GM21619 (cell line): Measurements from ENCODE around the gene CALR.
"Not testable (repeated sequence)": the region's sequence is repeated elsewhere in the genome, so short reads cannot be mapped to it uniquely, and the experiment has no call there.

Experiments
- ATAC-seq: cut with Tn5 transposase; IDR thresholded peaks from one replicate; pipeline ENCODE4 v1.9.1; 2021; ENCODE audit not compliant: unreplicated experiment

Gene CALR

GRCh38 chr19:12952488-12953137 lies 14.2 kb downstream of the CALR start:
- ATAC-seq = no peak

GRCh38 chr19:12953138-12953798 lies 14.9 kb downstream of the CALR start:
- no peak for ATAC-seq

- ATAC-seq = no peak
Measured at GRCh38 chr19:12953799-12954611, 15.6 kb downstream of the CALR start.

GRCh38 chr19:12954612-12954962 lies 16.2 kb downstream of the CALR start:
- no peak for ATAC-seq

GRCh38 chr19:12955575-12955974 lies 17.2 kb downstream of the CALR start:
- not testable (repeated sequence) for ATAC-seq

- no peak for ATAC-seq
Measured at GRCh38 chr19:12955996-12956395, 17.6 kb downstream of the CALR start.

- peak; percentile 73 for ATAC-seq
Measured at GRCh38 chr19:12956446-12957388, 18.3 kb downstream of the CALR start, which contains the start of gene GADD45GIP1. Gene GADD45GIP1 (minus strand): TSS chr19:12957223. CDS start chr19:12957212, 11 bp downstream.

- ATAC-seq = not testable (repeated sequence)
Measured at GRCh38 chr19:12957389-12957952, 19.1 kb downstream of the CALR start.

GRCh38 chr19:12959481-12959880 lies 21.1 kb downstream of the CALR start:
- ATAC-seq = no peak

- no peak for ATAC-seq
Measured at GRCh38 chr19:12965017-12965811, 26.8 kb downstream of the CALR start.

GRCh38 chr19:12965812-12966135 lies 27.4 kb downstream of the CALR start:
- ATAC-seq = no peak

GRCh38 chr19:12967907-12968306 lies 29.5 kb downstream of the CALR start:
- no peak for ATAC-seq

GRCh38 chr19:12969292-12969988 lies 31.0 kb downstream of the CALR start, which contains the start of gene DAND5:
Gene DAND5 (plus strand): TSS chr19:12969576. CDS start chr19:12969661, 85 bp downstream.
- no peak for ATAC-seq

- ATAC-seq = no peak
Measured at GRCh38 chr19:12970070-12970820, 31.8 kb downstream of the CALR start.

- ATAC-seq = no peak
Measured at GRCh38 chr19:12973236-12973635, 34.8 kb downstream of the CALR start.

- ATAC-seq = no peak
Measured at GRCh38 chr19:12974301-12975220, 36.2 kb downstream of the CALR start.

GRCh38 chr19:12975221-12975741 lies 36.9 kb downstream of the CALR start:
- no peak for ATAC-seq
